Mucosa of gallbladder (tissue), 1 donor: ENCODE results near the gene BSND. TPM values are rescaled to one million over a fixed set of nuclear protein-coding genes. Genes with fewer than 3 reads are reported as not detected.

Experiments used
- DNase-seq: peaks from one replicate; pipeline ENCODE4 v3.0.0-alpha.2; 2020; ENCODE audit warnings: low spot score
- total RNA-seq: library from RNA; stranded (reverse); gene quantifications from one replicate; pipeline ENCODE4 v1.2.1, GENCODE V29; 2021
- donor health status: DM: no; HTN: no; CAD: no.

BSND gene
- total RNA-seq, 1 donor from 2014 or later, result not detected

- no peak for DNase-seq
These were observed 61.6 kb downstream of the BSND start for GRCh38 chr1:55060133-55060999.

- no peak for DNase-seq
These were observed 62.4 kb downstream of the BSND start for GRCh38 chr1:55061000-55061705.

Other genes with a start within 250 kb of the BSND start
- gene PARS2, start 234.4 kb upstream of the BSND start, total RNA-seq, result 6.3 TPM
- gene TTC22, start 197.6 kb upstream of the BSND start, total RNA-seq, result 24.9 TPM
- 463 TPM for gene DHCR24, start 111.7 kb upstream of the BSND start, total RNA-seq
- 2.3 TPM for gene TMEM61, start 18.3 kb upstream of the BSND start, total RNA-seq
- gene PCSK9, start 40.6 kb downstream of the BSND start, total RNA-seq, result 10.2 TPM
- 34.6 TPM for gene USP24, start 216.4 kb downstream of the BSND start, total RNA-seq